PC-9 (cell line): ENCODE data around the gene CCL19. TPM values are rescaled to one million over a fixed set of nuclear protein-coding genes. Genes with fewer than 3 reads are reported as not detected.

Experiments used
- BruUV-seq: library from RNA; stranded (reverse); fragments of 400-500 nt; replicated peaks from 2 replicates; lab custom pipeline; 2021; lab: Mats Ljungman, UMichigan
- CTCF ChIA-PET: fragments of 300-600 bp; sonication (Branson Sonifier 250); formaldehyde crosslinking; loops from one replicate; lab custom pipeline; 2022; ENCODE audit warnings: antibody characterized with exemption; lab: Charles Lee
- POLR2A ChIA-PET: fragments of 300-600 bp; sonication (Branson Sonifier 250); formaldehyde crosslinking; loops from one replicate; lab custom pipeline; 2022; ENCODE audit warnings: antibody characterized with exemption; ENCODE audit not compliant: unreplicated experiment; lab: Charles Lee
- DNase-seq, 2 experiments: peaks; one replicate each; pipeline versions ENCODE4 v3.0.0 to v3.0.0-alpha.2; 2015 to 2022; ENCODE audit warnings: mixed read lengths in 1 of 2
- H2AFZ ChIP-seq: fragments of 200-600 bp; sonication (generic); 2 replicates; pipeline ENCODE4 v1.8.1; 2017; ENCODE audit warnings: antibody characterized with exemption
- H3F3A ChIP-seq: fragments of 200-600 bp; sonication (generic); 2 replicates; pipeline ENCODE4 v1.8.1; 2017; ENCODE audit warnings: antibody characterized with exemption, mild to moderate bottlenecking, low read depth; ENCODE audit not compliant: insufficient read depth
- H3K27ac ChIP-seq: fragments of 200-600 bp; sonication (generic); 2 replicates; pipeline ENCODE4 v1.6.1; 2016; ENCODE audit warnings: mixed run types
- H3K27me3 ChIP-seq: fragments of 200-600 bp; sonication (generic); 2 replicates; pipeline ENCODE4 v1.6.1; 2016; ENCODE audit warnings: low read depth, mixed run types; ENCODE audit not compliant: insufficient read depth
- H3K36me3 ChIP-seq: fragments of 200-600 bp; sonication (generic); 2 replicates; pipeline ENCODE4 v1.6.1; 2016; ENCODE audit warnings: low read depth, mixed run types
- H3K4me1 ChIP-seq: fragments of 200-600 bp; sonication (generic); replicated peaks from 2 replicates; pipeline ENCODE4 v1.6.1; 2016; ENCODE audit warnings: mixed run types; ENCODE audit not compliant: insufficient read depth
- H3K4me2 ChIP-seq: fragments of 200-600 bp; sonication (generic); 2 replicates; pipeline ENCODE4 v1.6.1; 2017; ENCODE audit warnings: mixed run types
- H3K4me3 ChIP-seq: fragments of 200-600 bp; sonication (generic); 2 replicates; pipeline ENCODE4 v1.6.1; 2016; ENCODE audit warnings: mixed run types
- H3K79me2 ChIP-seq: fragments of 200-600 bp; sonication (generic); 2 replicates; pipeline ENCODE4 v1.6.1; 2017; ENCODE audit warnings: low read depth, mixed run types
- H3K9me2 ChIP-seq: fragments of 200-600 bp; sonication (generic); 2 replicates; pipeline ENCODE4 v1.8.1; 2017; ENCODE audit warnings: mild to moderate bottlenecking; ENCODE audit not compliant: insufficient read depth
- H3K9me3 ChIP-seq: fragments of 200-600 bp; sonication (generic); 2 replicates; pipeline ENCODE4 v1.8.1; 2016; ENCODE audit warnings: low read depth; ENCODE audit not compliant: insufficient read depth
- H4K20me1 ChIP-seq: fragments of 200-600 bp; sonication (generic); 2 replicates; pipeline ENCODE4 v1.8.1; 2017; ENCODE audit not compliant: insufficient read depth
- EZH2 ChIP-seq: fragments of 200-600 bp; sonication (generic); IDR thresholded peaks from 2 replicates; pipeline ENCODE4 v1.8.0; 2017; ENCODE audit warnings: antibody characterized with exemption, low read depth
- intact Hi-C: fragments of 100-400 bp; cut with micrococcal nuclease; formaldehyde crosslinking; loops from one replicate; pipeline ENCODE4 v1.10.0; 2022; ENCODE audit not compliant: unreplicated experiment
- total RNA-seq: library from RNA; stranded (reverse); gene quantifications from 2 replicates; pipeline ENCODE4 v1.2.3, GENCODE V29; 2021
- TF ChIP-seq, protein P1 (sequence below): fragments of 200-600 bp; sonication (generic); conservative IDR thresholded peaks from 2 replicates; pipeline ENCODE4 v1.6.1; 2017; ENCODE audit warnings: mixed run types, antibody characterized with exemption, mild to moderate bottlenecking, moderate library complexity

The CCL19 gene
- total RNA-seq, 1 experiment from 2014 or later: not detected

DNA sequence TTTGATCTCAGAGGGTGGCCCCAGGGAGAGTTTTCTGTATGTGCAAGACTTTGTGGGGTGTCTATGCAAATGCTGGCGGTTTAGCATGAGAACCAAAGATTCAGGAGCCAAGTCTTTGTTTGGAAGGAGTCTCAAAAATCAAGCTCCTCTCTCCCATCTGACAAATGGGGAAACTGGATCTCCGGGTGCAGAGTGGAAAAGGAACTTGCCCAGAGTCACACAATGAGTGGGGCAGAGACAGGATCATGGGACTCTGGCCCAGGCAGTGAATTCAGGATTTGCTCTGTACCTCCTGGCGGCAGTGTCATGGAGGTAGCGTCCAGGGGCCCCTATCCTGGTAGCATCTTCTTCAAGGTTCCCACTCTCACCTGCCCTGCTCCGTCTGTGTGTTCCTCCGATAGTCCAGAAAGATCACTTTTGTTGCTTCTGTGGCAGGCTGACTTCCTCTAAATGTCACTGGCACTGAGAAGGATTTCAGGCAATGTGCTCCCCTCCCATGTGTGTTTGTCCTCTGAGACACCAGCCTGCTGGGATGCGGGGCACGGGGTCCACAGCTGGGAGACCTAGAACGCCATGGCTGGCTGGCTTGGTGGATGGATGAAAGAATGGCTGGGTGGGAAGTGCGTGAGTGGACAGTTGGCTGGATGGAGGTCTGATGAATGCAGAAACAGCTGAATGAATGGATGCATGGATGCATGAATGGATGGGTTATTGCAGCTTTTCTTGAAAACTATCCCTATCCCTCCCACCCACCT is 3.6 kb downstream of the CCL19 start:
- POLR2A ChIA-PET: no interaction called here
- no TSS peak for BruUV-seq

DNA sequence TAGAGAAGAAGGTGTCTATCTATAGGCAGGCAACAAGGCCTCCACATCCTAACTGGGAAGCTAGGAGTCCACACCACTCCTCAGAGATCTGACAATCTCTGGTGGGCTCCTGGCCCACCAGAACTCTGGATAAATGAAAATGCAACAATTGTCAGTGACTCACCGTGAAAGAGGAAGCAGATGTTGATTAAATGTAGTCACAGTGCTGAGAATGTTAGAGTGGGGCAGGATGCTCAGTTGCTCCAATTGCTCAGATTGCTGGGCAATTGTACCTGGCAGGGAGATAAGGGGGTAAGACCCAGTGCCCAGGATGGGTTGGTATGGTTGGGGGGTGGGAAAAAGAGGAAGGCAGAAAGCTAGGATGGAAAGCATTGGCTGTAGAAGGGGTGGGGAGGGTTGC is 4.3 kb downstream of the CCL19 start:
- no TSS peak for BruUV-seq
- Histone ChIP-seq H3K4me2 (no peak overlapping the region), H3K79me2 (no peaks in the 10 kb centered on the region), H3K27me3 (no peaks in the 10 kb centered on the region), H3K4me3 (no peak overlapping the region), H3K9me2 (no peaks in the 10 kb centered on the region), H3K4me1 (no peaks in the 10 kb centered on the region), H3K27ac (no peak overlapping the region), H4K20me1 (no peaks in the 10 kb centered on the region), H2AFZ (no peak overlapping the region), H3K36me3 (no peaks in the 10 kb centered on the region), H3K9me3 (no peaks in the 10 kb centered on the region), H3F3A (no peaks in the 10 kb centered on the region)
- CTCF ChIA-PET: no interaction called here
- intact Hi-C loops: no loop called here
- TF ChIP-seq EZH2: no peak
- TF ChIP-seq, protein P1, sequence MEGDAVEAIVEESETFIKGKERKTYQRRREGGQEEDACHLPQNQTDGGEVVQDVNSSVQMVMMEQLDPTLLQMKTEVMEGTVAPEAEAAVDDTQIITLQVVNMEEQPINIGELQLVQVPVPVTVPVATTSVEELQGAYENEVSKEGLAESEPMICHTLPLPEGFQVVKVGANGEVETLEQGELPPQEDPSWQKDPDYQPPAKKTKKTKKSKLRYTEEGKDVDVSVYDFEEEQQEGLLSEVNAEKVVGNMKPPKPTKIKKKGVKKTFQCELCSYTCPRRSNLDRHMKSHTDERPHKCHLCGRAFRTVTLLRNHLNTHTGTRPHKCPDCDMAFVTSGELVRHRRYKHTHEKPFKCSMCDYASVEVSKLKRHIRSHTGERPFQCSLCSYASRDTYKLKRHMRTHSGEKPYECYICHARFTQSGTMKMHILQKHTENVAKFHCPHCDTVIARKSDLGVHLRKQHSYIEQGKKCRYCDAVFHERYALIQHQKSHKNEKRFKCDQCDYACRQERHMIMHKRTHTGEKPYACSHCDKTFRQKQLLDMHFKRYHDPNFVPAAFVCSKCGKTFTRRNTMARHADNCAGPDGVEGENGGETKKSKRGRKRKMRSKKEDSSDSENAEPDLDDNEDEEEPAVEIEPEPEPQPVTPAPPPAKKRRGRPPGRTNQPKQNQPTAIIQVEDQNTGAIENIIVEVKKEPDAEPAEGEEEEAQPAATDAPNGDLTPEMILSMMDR: no peak
- DNase-seq: no peak
- POLR2A ChIA-PET: no interaction called here

More for the DNA sequence above, 3.6 kb downstream of the CCL19 start:
- Histone ChIP-seq H3K9me3 (no peaks in the 10 kb centered on the region), H3K4me1 (no peaks in the 10 kb centered on the region), H4K20me1 (no peaks in the 10 kb centered on the region), H3K4me2 (no peak overlapping the region), H3K27ac (no peak overlapping the region), H2AFZ (no peak overlapping the region), H3K36me3 (no peaks in the 10 kb centered on the region), H3K4me3 (no peak overlapping the region), H3K27me3 (no peaks in the 10 kb centered on the region), H3F3A (no peaks in the 10 kb centered on the region), H3K79me2 (no peaks in the 10 kb centered on the region), H3K9me2 (no peaks in the 10 kb centered on the region)
- CTCF ChIA-PET: no interaction called here
- TF ChIP-seq EZH2: no peak
- TF ChIP-seq, protein P1: no peak
- intact Hi-C loops: no loop called here
- no peak for DNase-seq

DNA sequence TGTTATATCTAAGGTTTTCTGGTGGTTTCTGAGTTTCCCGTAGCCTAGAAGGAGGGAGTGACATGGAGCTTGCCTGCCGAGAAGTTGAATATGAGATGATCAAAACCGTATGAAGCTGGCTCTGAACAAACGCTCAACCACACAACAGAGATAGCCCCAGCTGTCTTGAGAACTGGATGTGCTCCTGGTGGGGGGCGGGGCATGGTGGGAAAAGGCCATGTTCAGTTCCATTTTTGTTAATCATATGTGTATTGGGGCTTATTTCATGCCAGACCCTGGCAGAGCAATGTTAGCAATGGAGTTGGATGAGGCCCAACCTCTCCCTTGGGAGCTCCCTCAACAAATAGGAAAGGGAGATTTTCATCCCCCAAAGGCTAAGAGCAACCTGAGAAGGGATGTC is 4.8 kb downstream of the CCL19 start:
- POLR2A ChIA-PET: no interaction called here
- no peak overlapping the region for H3K27ac ChIP-seq
- no peaks in the 10 kb centered on the region for H3F3A ChIP-seq
- no peak overlapping the region for H2AFZ ChIP-seq
- intact Hi-C loops: no loop called here
- no peaks in the 10 kb centered on the region for H3K9me3 ChIP-seq
- BruUV-seq: no TSS peak
- H4K20me1 ChIP-seq: no peaks in the 10 kb centered on the region
- no peak overlapping the region for H3K4me3 ChIP-seq
- CTCF ChIA-PET: no interaction called here
- no peak overlapping the region for H3K4me2 ChIP-seq
- no peaks in the 10 kb centered on the region for H3K36me3 ChIP-seq
- H3K79me2 ChIP-seq: no peaks in the 10 kb centered on the region
- no peaks in the 10 kb centered on the region for H3K27me3 ChIP-seq
- no peaks in the 10 kb centered on the region for H3K4me1 ChIP-seq
- DNase-seq: no peak
- H3K9me2 ChIP-seq: no peaks in the 10 kb centered on the region
- TF ChIP-seq, protein P1: no peak
- TF ChIP-seq EZH2: no peak
